ENCODE measurements around the gene ADIG.

DNA sequence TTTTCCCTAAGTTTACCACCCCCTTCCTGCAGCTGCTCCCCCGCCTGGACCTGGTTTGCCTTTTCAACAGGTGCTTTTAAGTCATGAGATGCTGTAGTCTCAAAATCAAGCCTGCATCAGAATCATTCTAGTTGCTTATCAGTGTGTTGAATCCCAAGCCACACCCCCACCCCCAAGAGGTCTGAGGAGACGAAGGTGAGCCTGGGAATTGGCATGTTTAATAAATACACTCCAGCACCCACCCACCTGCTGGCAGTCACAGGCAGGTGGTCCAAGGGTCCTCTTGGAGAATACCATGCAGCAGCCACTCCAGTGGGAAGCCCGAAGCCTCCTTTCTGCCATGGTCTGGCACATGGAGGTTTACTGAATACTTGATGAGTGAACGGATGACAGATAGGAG, 1.1 kb upstream of the ADIG start:
- TF ChIP-seq CTCF (IDR thresholded peaks at IDR 0.05), result no peak
- TF ChIP-seq ZFX (IDR thresholded peaks at IDR 0.05; ENCODE audit: borderline replicate concordance), result no peak

All from 22Rv1 (cell line).